Neural progenitor cell (in vitro differentiated cells): ENCODE measurements around the gene ACP7. TPM values are rescaled to one million over a fixed set of nuclear protein-coding genes. Genes with fewer than 3 reads are reported as not detected.

ENCODE experiments used
- DNase-seq: peaks from one replicate; pipeline ENCODE4 v3.0.0-alpha.2; 2016; ENCODE audit warnings: low spot score
- H2AFZ ChIP-seq: fragments of 200-600 bp; sonication (generic); replicated peaks from 2 replicates; pipeline ENCODE4 v1.6.1; 2016; ENCODE audit warnings: antibody characterized with exemption
- H3F3A ChIP-seq: fragments of 200-600 bp; sonication (generic); 2 replicates; pipeline ENCODE4 v1.6.1; 2016; ENCODE audit warnings: antibody characterized with exemption, low read depth
- H3K27ac ChIP-seq: fragments of 200-600 bp; sonication (generic); 2 replicates; pipeline ENCODE4 v1.5.1; 2016; ENCODE audit warnings: mild to moderate bottlenecking
- H3K27me3 ChIP-seq: fragments of 200-600 bp; sonication (generic); 2 replicates; pipeline ENCODE4 v1.6.1; 2016; ENCODE audit warnings: mild to moderate bottlenecking, moderate library complexity
- H3K36me3 ChIP-seq: fragments of 200-600 bp; sonication (generic); 2 replicates; pipeline ENCODE4 v1.5.1; 2016
- H3K4me1 ChIP-seq: fragments of 200-600 bp; sonication (generic); 2 replicates; pipeline ENCODE4 v1.6.1; 2016; ENCODE audit warnings: mixed run types
- H3K4me2 ChIP-seq: fragments of 200-600 bp; sonication (generic); 2 replicates; pipeline ENCODE4 v1.6.1; 2016
- H3K4me3 ChIP-seq: fragments of 200-600 bp; sonication (generic); 2 replicates; pipeline ENCODE4 v1.5.1; 2016
- H3K79me2 ChIP-seq: fragments of 200-600 bp; sonication (generic); 2 replicates; pipeline ENCODE4 v1.6.1; 2016; ENCODE audit warnings: low read depth
- H3K9ac ChIP-seq: fragments of 200-600 bp; sonication (generic); 2 replicates; pipeline ENCODE4 v1.6.1; 2016
- H3K9me3 ChIP-seq: fragments of 200-600 bp; sonication (generic); 2 replicates; pipeline ENCODE4 v1.5.1; 2016; ENCODE audit warnings: low read depth
- H4K20me1 ChIP-seq: fragments of 200-600 bp; sonication (generic); 2 replicates; pipeline ENCODE4 v1.6.1; 2016; ENCODE audit warnings: low read depth
- H3K27ac Mint-ChIP-seq: 3 replicates; pipeline ENCODE4 v1.8.0; 2021; ENCODE audit warnings: mixed read lengths
- H3K27me3 Mint-ChIP-seq: 2 replicates; pipeline ENCODE4 v1.8.0; 2022; ENCODE audit warnings: low read depth, mild to moderate bottlenecking, inconsistent platforms, moderate library complexity, mixed read lengths; ENCODE audit not compliant: insufficient read depth
- H3K36me3 Mint-ChIP-seq: 3 replicates; pipeline ENCODE4 v1.8.0; 2021; ENCODE audit warnings: mixed read lengths
- H3K4me1 Mint-ChIP-seq: 3 replicates; pipeline ENCODE4 v1.8.0; 2021; ENCODE audit warnings: mixed read lengths
- H3K4me3 Mint-ChIP-seq: 3 replicates; pipeline ENCODE4 v1.8.0; 2021; ENCODE audit warnings: mild to moderate bottlenecking, moderate library complexity, mixed read lengths
- H3K9me3 Mint-ChIP-seq: 3 replicates; pipeline ENCODE4 v1.8.0; 2020; ENCODE audit warnings: mixed read lengths
- EZH2 ChIP-seq: fragments of 200-600 bp; sonication (generic); IDR thresholded peaks from 2 replicates; pipeline ENCODE4 v1.6.1; 2017; ENCODE audit warnings: antibody characterized with exemption, mild to moderate bottlenecking, moderate library complexity
- EZH2phosphoT487 ChIP-seq: fragments of 200-600 bp; sonication (generic); IDR thresholded peaks from 2 replicates; pipeline ENCODE4 v1.6.1; 2017; ENCODE audit warnings: antibody characterized with exemption
- total RNA-seq: library from RNA; depleted of rRNA; stranded (reverse); fragments of >200 nt; gene quantifications from 2 replicates; pipeline ENCODE4 v1.2.3, GENCODE V29; 2015; ENCODE audit warnings: low replicate concordance
- TF ChIP-seq, protein P1 (sequence below): fragments of 200-600 bp; sonication (generic); IDR thresholded peaks from 2 replicates; pipeline ENCODE4 v1.5.1; 2017; ENCODE audit warnings: antibody characterized with exemption, mild to moderate bottlenecking

ACP7 gene
- total RNA-seq, 1 donor from 2014 or later = not detected

DNA sequence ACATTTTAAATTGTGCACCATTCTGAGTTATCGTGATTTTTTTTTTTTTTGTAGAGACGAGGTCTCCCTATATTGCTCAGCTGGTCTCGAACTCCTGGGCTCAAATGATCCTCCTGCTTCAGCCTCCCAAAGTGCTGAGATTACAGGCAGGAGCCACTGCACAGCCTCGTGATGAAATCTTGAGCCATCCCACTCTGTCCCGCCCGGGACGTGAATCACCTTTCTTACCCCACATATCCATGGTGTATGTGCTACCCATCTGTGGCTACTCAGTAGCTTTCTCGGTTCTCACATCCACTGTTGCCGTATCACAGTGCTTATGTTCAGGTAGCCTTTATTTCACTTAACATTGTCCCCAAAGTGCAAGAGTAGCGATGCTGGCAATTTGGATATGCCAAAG lies 67.9 kb downstream of the ACP7 start:
- H3K79me2 ChIP-seq = peaks cover 85% of the 10 kb centered on the region
- peaks cover 14% of the 10 kb centered on the region for H3K36me3 Mint-ChIP-seq

DNA sequence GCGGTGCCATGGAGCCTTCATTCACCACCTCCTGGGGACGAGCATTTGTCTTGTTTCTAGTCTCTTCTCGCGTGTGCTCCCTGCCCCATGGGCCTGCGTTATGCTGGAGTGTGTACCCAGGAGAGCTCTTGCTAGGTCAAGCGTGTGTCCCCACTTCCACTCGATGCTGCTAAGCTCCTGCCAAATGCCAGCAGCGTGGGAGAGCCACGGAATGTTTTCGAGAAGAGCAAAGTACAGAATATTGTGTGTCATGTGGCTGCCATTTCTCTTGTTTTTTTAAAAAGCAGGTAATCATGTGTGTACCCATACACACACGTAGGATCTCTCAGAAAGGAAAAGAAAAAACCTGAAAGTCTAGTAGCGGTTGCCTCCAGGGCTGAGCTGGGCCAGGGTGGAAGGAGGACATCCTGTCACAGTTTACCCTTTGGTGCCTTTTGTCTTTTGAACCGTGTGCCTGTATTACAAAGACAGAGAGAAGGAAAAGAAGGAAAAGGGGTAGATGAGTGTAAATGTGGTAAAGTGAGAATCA lies 70.0 kb downstream of the ACP7 start:
- Mint-ChIP-seq H3K27me3 (peaks cover 2% of the 10 kb centered on the region), H3K9me3 (no peaks in the 10 kb centered on the region), H3K36me3 (peaks cover 6% of the 10 kb centered on the region), H3K4me1 (peaks cover 24% of the 10 kb centered on the region), H3K27ac (peak overlapping the region; percentile 22), H3K4me3 (no peak overlapping the region)
- H3K9me3 ChIP-seq = no peaks in the 10 kb centered on the region
- TF ChIP-seq EZH2 = no peak
- no peaks in the 10 kb centered on the region for H3F3A ChIP-seq
- H3K27ac ChIP-seq = no peak overlapping the region
- no peak overlapping the region for H3K9ac ChIP-seq
- H3K36me3 ChIP-seq = peaks cover under 1% of the 10 kb centered on the region
- H3K4me1 ChIP-seq = peaks cover 11% of the 10 kb centered on the region
- H3K27me3 ChIP-seq = no peaks in the 10 kb centered on the region
- no peak overlapping the region for H2AFZ ChIP-seq
- no peak overlapping the region for H3K4me2 ChIP-seq
- H3K79me2 ChIP-seq = peaks cover 75% of the 10 kb centered on the region
- H4K20me1 ChIP-seq = peaks cover 92% of the 10 kb centered on the region
- no peak for DNase-seq
- H3K4me3 ChIP-seq = no peak overlapping the region

More for the DNA sequence above, 67.9 kb downstream of the ACP7 start:
- peaks cover 17% of the 10 kb centered on the region for H3K4me1 Mint-ChIP-seq
- Histone ChIP-seq H3F3A (no peaks in the 10 kb centered on the region), H3K4me1 (peaks cover 13% of the 10 kb centered on the region), H4K20me1 (peaks cover 77% of the 10 kb centered on the region), H2AFZ (no peak overlapping the region), H3K9me3 (no peaks in the 10 kb centered on the region), H3K4me2 (no peak overlapping the region), H3K9ac (no peak overlapping the region), H3K36me3 (peaks cover 5% of the 10 kb centered on the region), H3K4me3 (no peak overlapping the region), H3K27ac (no peak overlapping the region), H3K27me3 (no peaks in the 10 kb centered on the region)
- H3K27me3 Mint-ChIP-seq = peaks cover 7% of the 10 kb centered on the region
- TF ChIP-seq EZH2phosphoT487 = no peak
- TF ChIP-seq, protein P1, sequence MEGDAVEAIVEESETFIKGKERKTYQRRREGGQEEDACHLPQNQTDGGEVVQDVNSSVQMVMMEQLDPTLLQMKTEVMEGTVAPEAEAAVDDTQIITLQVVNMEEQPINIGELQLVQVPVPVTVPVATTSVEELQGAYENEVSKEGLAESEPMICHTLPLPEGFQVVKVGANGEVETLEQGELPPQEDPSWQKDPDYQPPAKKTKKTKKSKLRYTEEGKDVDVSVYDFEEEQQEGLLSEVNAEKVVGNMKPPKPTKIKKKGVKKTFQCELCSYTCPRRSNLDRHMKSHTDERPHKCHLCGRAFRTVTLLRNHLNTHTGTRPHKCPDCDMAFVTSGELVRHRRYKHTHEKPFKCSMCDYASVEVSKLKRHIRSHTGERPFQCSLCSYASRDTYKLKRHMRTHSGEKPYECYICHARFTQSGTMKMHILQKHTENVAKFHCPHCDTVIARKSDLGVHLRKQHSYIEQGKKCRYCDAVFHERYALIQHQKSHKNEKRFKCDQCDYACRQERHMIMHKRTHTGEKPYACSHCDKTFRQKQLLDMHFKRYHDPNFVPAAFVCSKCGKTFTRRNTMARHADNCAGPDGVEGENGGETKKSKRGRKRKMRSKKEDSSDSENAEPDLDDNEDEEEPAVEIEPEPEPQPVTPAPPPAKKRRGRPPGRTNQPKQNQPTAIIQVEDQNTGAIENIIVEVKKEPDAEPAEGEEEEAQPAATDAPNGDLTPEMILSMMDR = no peak
- no peak for TF ChIP-seq EZH2
- DNase-seq = no peak
- peaks cover 2% of the 10 kb centered on the region for H3K9me3 Mint-ChIP-seq
- no peak overlapping the region for H3K27ac Mint-ChIP-seq
- no peak overlapping the region for H3K4me3 Mint-ChIP-seq

DNA sequence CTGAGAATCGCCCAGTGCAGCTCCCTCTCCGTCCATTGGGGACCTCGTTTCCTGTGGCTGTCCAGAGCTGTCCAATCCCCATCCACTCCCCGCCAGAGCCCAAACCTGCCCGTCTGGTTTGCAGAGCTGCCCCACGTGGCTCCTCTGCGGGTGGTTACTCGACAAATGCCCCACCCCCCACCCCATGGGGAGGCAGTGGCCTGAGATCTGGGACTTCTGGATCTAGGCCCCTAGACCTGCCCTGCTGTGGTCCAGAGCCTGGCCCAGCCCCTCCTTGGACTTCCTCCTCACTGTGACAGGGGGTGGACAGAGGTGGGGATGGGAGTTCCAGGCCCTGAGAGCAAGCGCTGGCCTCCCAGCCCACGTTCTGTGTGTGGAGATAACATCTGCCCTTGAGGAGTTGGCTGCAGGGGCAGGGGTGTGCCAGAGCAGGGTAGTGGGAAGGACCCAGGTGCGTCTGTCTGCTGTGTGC lies 70.5 kb downstream of the ACP7 start:
- no peak for DNase-seq
- Mint-ChIP-seq H3K27ac (peak overlapping the region; percentile 22), H3K4me1 (peaks cover 24% of the 10 kb centered on the region), H3K27me3 (peaks cover 2% of the 10 kb centered on the region), H3K9me3 (no peaks in the 10 kb centered on the region), H3K36me3 (peaks cover 5% of the 10 kb centered on the region), H3K4me3 (no peak overlapping the region)
- no peak overlapping the region for H3K27ac ChIP-seq
- H4K20me1 ChIP-seq = peaks cover 93% of the 10 kb centered on the region
- no peak overlapping the region for H2AFZ ChIP-seq
- H3K9ac ChIP-seq = no peak overlapping the region
- TF ChIP-seq, protein P1 = no peak
- TF ChIP-seq EZH2phosphoT487 (no peak), EZH2 (no peak)
- H3K4me2 ChIP-seq = no peak overlapping the region
- H3K4me1 ChIP-seq = peaks cover 11% of the 10 kb centered on the region
- H3F3A ChIP-seq = no peaks in the 10 kb centered on the region
- H3K9me3 ChIP-seq = no peaks in the 10 kb centered on the region
- peaks cover 73% of the 10 kb centered on the region for H3K79me2 ChIP-seq
- H3K27me3 ChIP-seq = no peaks in the 10 kb centered on the region
- no peaks in the 10 kb centered on the region for H3K36me3 ChIP-seq
- H3K4me3 ChIP-seq = no peak overlapping the region

DNA sequence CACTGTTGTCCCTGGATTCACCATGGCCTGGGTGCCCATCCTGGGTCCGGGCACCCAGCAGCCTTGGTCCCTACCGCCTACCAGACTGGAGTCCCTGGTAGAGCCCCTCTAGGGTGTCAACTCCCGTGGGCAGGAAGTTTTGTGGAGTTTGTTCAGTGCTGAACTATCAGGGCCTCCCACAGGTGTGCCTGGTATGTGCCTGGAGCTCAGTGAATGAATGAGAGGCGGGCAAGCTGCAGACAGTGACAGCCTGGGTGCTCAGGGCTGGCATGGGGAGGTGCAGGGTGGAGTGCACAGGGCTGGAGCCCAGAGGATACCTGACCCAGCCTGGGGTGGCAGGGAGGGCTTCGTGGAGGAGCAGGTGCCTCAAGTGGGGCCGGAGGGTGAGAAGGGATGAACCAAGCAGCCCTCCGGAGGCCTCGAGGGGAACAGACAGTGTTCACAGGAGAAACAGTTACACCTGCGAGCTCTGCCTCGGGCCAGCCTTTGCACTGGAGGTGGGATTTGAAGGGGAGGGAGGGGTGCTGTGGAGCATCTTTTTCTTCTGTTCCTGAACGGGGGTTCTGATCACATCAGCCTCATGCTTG lies 71.0 kb downstream of the ACP7 start:
- H3K4me3 ChIP-seq = no peak overlapping the region
- H2AFZ ChIP-seq = no peak overlapping the region
- no peak overlapping the region for H3K27ac ChIP-seq
- H4K20me1 ChIP-seq = peaks cover 93% of the 10 kb centered on the region
- H3K27ac Mint-ChIP-seq = no peak overlapping the region
- no peak for DNase-seq
- H3K9me3 Mint-ChIP-seq = no peaks in the 10 kb centered on the region
- peaks cover 22% of the 10 kb centered on the region for H3K4me1 Mint-ChIP-seq
- H3K36me3 ChIP-seq = no peaks in the 10 kb centered on the region
- no peak overlapping the region for H3K4me3 Mint-ChIP-seq
- H3K36me3 Mint-ChIP-seq = peaks cover 5% of the 10 kb centered on the region
- no peaks in the 10 kb centered on the region for H3F3A ChIP-seq
- H3K4me1 ChIP-seq = peaks cover 11% of the 10 kb centered on the region
- H3K9ac ChIP-seq = no peak overlapping the region
- no peak overlapping the region for H3K4me2 ChIP-seq
- peaks cover 74% of the 10 kb centered on the region for H3K79me2 ChIP-seq
- TF ChIP-seq EZH2phosphoT487 (no peak), EZH2 (no peak)
- TF ChIP-seq, protein P1 = no peak
- H3K27me3 Mint-ChIP-seq = no peaks in the 10 kb centered on the region
- H3K9me3 ChIP-seq = no peaks in the 10 kb centered on the region
- no peaks in the 10 kb centered on the region for H3K27me3 ChIP-seq
